GM08714 (cell line): ENCODE measurements around the gene ZNF865.

ENCODE experiments used
- H3K4me3 ChIP-seq: fragments of 200-500 bp; sonication (Bioruptor generic); 2 replicates; pipeline ENCODE4 v1.5.1; 2014; ENCODE audit warnings: mild to moderate bottlenecking, low read length, inconsistent platforms
- ZNF274 ChIP-seq: IDR thresholded peaks from 2 replicates; pipeline ENCODE4 v1.6.1; 2012; ENCODE audit warnings: mild to moderate bottlenecking, low read depth, low read length

ZNF865 gene

GRCh38 chr19:55656552-55656951 lies 51.1 kb downstream of the ZNF865 start:
- TF ChIP-seq ZNF274: no peak
- H3K4me3 ChIP-seq: peak overlapping the region; percentile 98

GRCh38 chr19:55656988-55657747 lies 51.7 kb downstream of the ZNF865 start:
- TF ChIP-seq ZNF274: no peak
- H3K4me3 ChIP-seq: peak overlapping the region; percentile 98

- H3K4me3 ChIP-seq: no peak overlapping the region
- no peak for TF ChIP-seq ZNF274
Measured at GRCh38 chr19:55658846-55659459, 53.5 kb downstream of the ZNF865 start.

DNA sequence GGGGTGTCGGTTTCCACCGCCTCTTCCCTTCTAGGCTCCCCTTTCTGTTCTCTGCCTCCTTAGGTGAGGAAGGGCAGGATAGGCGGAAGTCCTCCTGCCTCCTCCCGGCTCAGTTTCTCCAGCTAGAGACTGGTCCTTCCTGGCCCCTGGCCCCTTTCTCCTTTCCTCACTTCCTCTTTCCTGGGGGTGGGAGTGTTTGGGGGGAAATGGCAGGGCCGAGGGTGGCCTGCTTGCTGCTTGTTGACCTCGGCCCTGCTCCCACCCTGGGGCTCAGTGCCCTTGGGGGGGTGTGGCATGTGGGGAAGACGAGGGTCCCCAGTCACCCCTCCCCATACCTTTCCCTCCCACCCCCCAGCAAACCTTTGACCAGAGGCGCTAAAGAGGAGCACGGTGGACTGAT lies 54.4 kb downstream of the ZNF865 start:
- no peak for TF ChIP-seq ZNF274
- H3K4me3 ChIP-seq: no peak overlapping the region

GRCh38 chr19:55660404-55660803 lies 55.0 kb downstream of the ZNF865 start:
- no peak overlapping the region for H3K4me3 ChIP-seq
- no peak for TF ChIP-seq ZNF274

DNA sequence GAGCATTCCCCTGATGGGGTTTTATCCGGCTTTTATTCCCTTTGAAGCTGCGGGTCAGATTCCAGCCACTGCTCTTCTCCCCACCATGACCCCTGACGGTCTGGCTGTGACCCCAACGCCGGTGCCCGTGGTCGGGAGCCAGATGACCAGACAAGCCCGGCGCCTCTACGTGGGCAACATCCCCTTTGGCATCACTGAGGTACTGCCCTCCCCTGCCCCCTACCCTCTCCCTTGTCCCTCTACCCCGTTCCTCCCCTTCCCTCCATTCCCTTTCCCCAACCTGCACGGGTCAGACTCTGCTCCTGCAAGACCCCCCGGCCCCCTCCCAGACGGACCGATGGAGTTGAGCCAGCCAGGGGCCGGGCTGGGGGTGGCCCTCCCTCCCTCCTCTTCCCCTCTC lies 55.5 kb downstream of the ZNF865 start:
- no peak for TF ChIP-seq ZNF274
- no peak overlapping the region for H3K4me3 ChIP-seq

DNA sequence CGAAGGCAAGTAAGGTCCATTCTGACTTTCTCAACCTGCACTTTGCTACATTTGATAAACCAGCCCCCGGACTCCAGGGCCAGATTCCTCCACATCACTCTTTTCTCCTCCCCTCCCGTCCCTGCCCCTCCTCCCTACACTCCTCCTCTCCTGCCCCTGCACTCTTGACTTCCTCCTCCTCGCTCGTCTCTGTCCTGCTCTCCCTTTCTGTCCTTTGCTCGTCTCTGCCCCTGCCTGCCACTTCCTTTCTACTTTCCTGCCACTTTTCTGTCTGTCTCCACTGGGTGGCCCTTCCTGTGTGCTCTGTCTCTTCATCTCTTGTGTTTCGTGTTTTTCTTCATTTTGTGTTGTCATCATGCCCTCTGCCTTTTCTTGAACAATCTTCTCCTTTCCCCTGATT lies 56.4 kb downstream of the ZNF865 start:
- H3K4me3 ChIP-seq: no peak overlapping the region
- no peak for TF ChIP-seq ZNF274

DNA sequence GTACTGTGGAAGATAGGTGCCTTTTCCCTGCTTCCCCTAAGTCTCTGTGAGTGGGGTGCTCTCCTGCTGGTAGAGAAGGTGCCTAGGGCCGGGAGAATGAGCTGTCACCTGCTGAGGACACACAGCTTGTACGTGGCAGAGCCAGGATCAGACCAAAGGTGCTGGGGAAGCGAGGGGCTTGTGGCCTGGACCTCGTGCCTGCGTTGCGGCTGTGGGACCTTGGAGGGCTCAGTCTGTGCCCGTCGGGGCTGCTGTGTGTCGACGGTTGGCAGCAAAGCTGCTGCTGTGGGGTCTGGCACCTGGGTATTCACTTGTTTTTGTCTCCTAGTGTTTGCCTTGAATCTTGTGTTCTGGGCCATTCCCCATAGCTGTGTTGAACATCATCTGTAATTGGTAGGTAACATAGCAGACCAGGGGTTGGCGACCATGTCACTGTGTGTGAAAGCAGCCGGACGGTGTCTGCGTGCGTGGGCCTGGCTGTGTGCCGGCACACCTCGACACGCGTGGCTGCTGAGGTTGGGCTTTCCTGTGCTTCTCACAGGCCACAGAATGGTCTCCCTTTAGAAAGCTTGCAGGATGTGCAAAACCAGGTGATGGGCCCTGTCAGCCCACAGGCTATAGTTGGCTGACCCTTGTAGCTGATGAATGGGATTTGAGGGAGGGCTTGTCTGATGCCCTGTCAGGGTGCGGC lies 58.5 kb downstream of the ZNF865 start:
- TF ChIP-seq ZNF274: no peak

DNA sequence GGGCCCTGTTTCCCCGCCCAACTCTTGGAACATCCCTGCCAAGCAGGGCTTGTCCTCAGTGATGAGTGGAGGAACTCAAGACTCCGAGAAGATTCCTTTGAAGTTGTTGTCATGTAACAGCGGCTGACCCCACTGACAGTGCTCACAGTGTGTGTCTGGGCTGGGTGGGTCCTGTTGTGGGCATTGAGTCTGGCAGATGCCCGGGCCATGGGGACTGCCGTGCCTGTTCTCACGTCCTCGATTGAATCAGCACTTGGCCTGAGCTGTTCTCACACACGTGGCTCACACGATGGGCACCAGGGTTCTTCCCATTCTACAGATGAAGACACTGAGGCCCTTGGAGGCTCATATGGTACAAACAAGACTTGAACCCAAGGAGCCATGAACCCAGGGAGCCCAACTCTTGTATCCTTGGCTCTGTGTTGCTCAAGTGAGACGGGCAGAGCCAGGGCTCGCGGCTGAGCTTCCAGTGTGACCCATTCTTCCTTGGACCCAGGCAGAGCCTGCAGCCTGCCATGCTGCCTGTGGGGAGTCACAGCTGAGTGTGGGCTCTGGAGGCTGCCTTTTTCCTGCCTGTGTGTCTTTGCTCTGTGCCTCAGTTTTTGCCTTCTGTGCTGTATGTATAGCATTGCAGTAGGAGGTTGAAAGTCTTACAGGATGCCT lies 61.0 kb downstream of the ZNF865 start:
- H3K4me3 ChIP-seq: no peak overlapping the region
- TF ChIP-seq ZNF274: no peak

More for the DNA sequence above, 58.5 kb downstream of the ZNF865 start:
- H3K4me3 ChIP-seq: no peak overlapping the region
